LNCaP clone FGC (cell line): Measurements from ENCODE around the gene TBC1D13.

Experiments
- DNase-seq: peaks from one replicate; pipeline ENCODE4 v3.0.0-alpha.2; 2011; ENCODE audit warnings: low read depth
- H3K4me3 ChIP-seq: 2 replicates; pipeline ENCODE4 v1.5.1; 2011; ENCODE audit warnings: mild to moderate bottlenecking, low read depth, low read length, control low read depth
- TF ChIP-seq, protein P1 (sequence below): IDR thresholded peaks from 2 replicates; pipeline ENCODE4 v1.5.1; 2012; ENCODE audit warnings: mild to moderate bottlenecking; ENCODE audit not compliant: control insufficient read depth, insufficient read depth; ENCODE audit errors: extremely low read depth

The TBC1D13 gene

GRCh38 chr9:128809831-128810230 is 22.8 kb downstream of the TBC1D13 start:
- TF ChIP-seq, protein P1, sequence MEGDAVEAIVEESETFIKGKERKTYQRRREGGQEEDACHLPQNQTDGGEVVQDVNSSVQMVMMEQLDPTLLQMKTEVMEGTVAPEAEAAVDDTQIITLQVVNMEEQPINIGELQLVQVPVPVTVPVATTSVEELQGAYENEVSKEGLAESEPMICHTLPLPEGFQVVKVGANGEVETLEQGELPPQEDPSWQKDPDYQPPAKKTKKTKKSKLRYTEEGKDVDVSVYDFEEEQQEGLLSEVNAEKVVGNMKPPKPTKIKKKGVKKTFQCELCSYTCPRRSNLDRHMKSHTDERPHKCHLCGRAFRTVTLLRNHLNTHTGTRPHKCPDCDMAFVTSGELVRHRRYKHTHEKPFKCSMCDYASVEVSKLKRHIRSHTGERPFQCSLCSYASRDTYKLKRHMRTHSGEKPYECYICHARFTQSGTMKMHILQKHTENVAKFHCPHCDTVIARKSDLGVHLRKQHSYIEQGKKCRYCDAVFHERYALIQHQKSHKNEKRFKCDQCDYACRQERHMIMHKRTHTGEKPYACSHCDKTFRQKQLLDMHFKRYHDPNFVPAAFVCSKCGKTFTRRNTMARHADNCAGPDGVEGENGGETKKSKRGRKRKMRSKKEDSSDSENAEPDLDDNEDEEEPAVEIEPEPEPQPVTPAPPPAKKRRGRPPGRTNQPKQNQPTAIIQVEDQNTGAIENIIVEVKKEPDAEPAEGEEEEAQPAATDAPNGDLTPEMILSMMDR = no peak
- no peak overlapping the region for H3K4me3 ChIP-seq
- DNase-seq = no peak

- TF ChIP-seq, protein P1 = no peak
- DNase-seq = no peak
- no peak overlapping the region for H3K4me3 ChIP-seq
Observed at GRCh38 chr9:128810873-128811272, 23.8 kb downstream of the TBC1D13 start.

- peak; percentile 90 for DNase-seq
- H3K4me3 ChIP-seq = peak within 1 kb of the TSS; percentile 69
- TF ChIP-seq, protein P1 = peak; percentile 87
Observed at GRCh38 chr9:128818099-128818838, 31.2 kb downstream of the TBC1D13 start, which contains the start of gene ENDOG. Gene ENDOG (plus strand): TSS chr9:128818500. CDS start chr9:128818685, 185 bp downstream.

DNA sequence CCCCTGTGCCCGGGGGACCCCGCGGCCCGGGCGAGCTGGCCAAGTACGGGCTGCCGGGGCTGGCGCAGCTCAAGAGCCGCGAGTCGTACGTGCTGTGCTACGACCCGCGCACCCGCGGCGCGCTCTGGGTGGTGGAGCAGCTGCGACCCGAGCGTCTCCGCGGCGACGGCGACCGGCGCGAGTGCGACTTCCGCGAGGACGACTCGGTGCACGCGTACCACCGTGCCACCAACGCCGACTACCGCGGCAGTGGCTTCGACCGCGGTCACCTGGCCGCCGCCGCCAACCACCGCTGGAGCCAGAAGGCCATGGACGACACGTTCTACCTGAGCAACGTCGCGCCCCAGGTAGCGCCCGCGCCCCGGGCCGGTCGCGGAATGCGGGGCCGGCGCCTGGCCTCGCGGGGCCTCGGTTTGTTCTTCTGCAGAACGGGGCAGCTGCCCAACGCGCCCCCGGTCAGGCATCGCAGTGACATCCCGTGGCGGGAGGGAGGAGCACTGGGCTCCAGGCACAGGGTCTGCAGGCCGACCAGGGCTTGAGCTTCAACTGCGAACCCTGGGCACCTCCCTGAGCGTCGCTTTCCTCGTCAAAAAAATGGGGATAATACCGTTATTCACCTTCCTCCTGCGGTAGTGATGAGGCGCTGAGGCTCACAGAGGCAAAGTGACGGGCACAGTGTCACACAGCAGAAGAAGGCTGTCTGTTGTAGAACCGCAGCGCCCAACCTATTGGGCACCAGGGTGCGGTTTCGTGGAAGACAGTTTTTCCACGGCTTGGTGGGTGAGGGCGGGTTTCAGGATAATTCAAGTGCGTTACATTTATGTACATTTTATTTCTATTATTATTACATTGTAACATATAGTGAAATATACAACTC is 32.0 kb downstream of the TBC1D13 start:
- TF ChIP-seq, protein P1 = 0 out of 2 replicates have a peak, but pooled peaks have one; percentile 5
- H3K4me3 ChIP-seq = peak overlapping the region; percentile 69
- no peak for DNase-seq

DNA sequence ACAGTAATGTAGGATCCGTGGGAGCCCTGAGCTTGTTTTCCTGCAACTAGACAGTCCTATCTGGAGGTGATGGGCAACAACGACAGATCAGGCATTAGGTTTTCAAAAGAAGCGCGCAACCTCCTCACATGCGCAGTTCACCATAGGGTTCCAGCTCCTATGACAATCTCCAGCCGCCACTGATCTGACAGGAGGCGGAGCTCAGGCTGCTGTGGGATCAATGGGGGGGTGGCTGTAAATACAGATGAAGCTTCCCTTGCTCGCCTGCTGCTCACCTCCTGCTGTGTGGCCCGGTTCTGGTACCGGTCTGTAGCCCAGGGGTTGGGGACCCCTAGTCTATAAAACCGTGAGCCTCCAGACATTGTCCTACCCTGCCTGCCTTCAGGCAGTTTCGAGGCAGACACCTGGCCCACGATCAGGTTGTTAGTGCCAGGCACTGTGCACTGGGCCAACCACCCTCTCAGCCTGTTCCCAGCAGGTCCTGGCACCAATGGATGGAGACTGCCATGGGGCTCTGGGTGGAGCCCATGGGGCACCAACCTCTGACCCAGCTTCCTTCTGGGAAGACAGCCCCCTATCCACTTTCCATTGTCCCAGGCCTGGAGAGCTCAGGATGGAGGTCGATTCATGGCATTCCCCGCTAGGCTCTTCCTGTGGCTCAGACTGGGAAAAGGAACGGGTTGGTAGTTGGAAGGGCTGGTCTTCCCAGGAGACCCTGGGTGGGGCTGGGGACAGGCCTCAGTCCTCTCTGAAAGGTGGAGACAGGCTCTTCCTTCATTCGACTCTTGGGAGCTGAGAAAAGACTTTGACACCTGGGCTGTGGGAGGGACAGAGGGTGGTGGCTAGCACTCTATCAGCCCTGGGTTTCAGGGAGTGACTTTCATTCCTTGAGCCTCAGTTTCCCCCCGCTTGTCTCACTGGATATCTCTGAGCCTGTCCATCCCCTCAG is 32.9 kb downstream of the TBC1D13 start:
- TF ChIP-seq, protein P1 = no peak
- peak overlapping the region; percentile 69 for H3K4me3 ChIP-seq
- DNase-seq = no peak
